SK-N-SH treated with all-trans-retinoic acid at 6 μM for 48 hours (cell line): ENCODE results near the gene PES1.

Experiments used
- OSR1 ChIP-seq: fragments of 250-450 bp; sonication (Bioruptor Pico); IDR thresholded peaks from 2 replicates; pipeline ENCODE4 v1.8.0; 2022; ENCODE audit warnings: moderate library complexity, mild to moderate bottlenecking, inconsistent platforms
- PPARA ChIP-seq: fragments of 250-450 bp; sonication (Bioruptor Pico); IDR thresholded peaks from 2 replicates; pipeline ENCODE4 v1.5.0; 2020; ENCODE audit warnings: mild to moderate bottlenecking, borderline replicate concordance
- ZFP30 ChIP-seq: fragments of 450-650 bp; formaldehyde crosslinking; IDR thresholded peaks from 2 replicates; pipeline ENCODE4 v1.5.0; 2022; ENCODE audit warnings: mild to moderate bottlenecking, moderate library complexity
- ZNF565 ChIP-seq: fragments of 450-650 bp; formaldehyde crosslinking; conservative IDR thresholded peaks from 2 replicates; pipeline ENCODE4 v1.5.0; 2020; ENCODE audit warnings: low read depth, mild to moderate bottlenecking, moderate library complexity
- ZNF8 ChIP-seq: fragments of 450-650 bp; formaldehyde crosslinking; IDR thresholded peaks from 2 replicates; pipeline ENCODE4 v1.5.0; 2020; ENCODE audit warnings: mild to moderate bottlenecking, moderate library complexity
- TF ChIP-seq, protein P1 (sequence below): fragments of 250-450 bp; sonication (Bioruptor Pico); IDR thresholded peaks from 2 replicates; pipeline ENCODE4 v1.8.0; 2020; ENCODE audit warnings: mild to moderate bottlenecking, moderate library complexity, borderline replicate concordance

DNA sequence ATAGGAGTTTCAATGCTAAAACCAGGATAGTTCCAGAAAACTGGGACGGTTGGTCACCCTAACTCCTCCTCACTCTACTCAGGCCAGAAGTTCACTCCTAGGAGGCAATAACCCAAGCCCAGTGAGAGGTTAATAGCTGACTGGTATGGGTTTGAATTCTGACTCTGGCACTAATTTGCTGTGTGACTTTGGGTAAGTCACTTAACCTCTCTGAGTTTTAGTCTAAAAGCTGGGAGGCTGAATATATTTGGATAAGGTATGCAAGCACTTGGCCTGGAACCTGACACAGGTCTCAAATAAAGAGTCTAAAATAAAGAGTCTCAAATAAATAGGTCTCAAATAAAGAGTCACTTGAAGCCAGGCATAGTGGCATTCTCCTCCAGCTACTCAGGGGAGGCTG, 39.0 kb downstream of the PES1 start:
- no peak for TF ChIP-seq PPARA (CRISPR knock-in tag)
- TF ChIP-seq ZNF8 (CRISPR knock-in tag), result no peak
- no peak for TF ChIP-seq ZNF565 (CRISPR knock-in tag)
- TF ChIP-seq, protein P1, sequence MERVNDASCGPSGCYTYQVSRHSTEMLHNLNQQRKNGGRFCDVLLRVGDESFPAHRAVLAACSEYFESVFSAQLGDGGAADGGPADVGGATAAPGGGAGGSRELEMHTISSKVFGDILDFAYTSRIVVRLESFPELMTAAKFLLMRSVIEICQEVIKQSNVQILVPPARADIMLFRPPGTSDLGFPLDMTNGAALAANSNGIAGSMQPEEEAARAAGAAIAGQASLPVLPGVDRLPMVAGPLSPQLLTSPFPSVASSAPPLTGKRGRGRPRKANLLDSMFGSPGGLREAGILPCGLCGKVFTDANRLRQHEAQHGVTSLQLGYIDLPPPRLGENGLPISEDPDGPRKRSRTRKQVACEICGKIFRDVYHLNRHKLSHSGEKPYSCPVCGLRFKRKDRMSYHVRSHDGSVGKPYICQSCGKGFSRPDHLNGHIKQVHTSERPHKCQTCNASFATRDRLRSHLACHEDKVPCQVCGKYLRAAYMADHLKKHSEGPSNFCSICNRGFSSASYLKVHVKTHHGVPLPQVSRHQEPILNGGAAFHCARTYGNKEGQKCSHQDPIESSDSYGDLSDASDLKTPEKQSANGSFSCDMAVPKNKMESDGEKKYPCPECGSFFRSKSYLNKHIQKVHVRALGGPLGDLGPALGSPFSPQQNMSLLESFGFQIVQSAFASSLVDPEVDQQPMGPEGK (CRISPR knock-in tag), result no peak
- TF ChIP-seq OSR1 (CRISPR knock-in tag), result no peak
- TF ChIP-seq ZFP30, result no peak
